CD8-positive, alpha-beta memory T cell (primary cell): ENCODE results near the gene CRYGN. TPM values are rescaled to one million over a fixed set of nuclear protein-coding genes. Genes with fewer than 3 reads are reported as not detected.

Experiments used
- CTCF ChIA-PET: fragments of 350-600 bp; sonication (Branson Sonifier 250); formaldehyde crosslinking; loops from one replicate; lab custom pipeline; 2021; ENCODE audit warnings: antibody characterized with exemption; lab: Charles Lee
- POLR2A ChIA-PET: fragments of 350-600 bp; sonication (Branson Sonifier 250); formaldehyde crosslinking; loops from one replicate; lab custom pipeline; 2021; ENCODE audit warnings: antibody characterized with exemption; lab: Charles Lee
- DNase-seq, 5 donors: peaks; one replicate each; pipeline versions ENCODE4 v3.0.0 to v3.0.0-alpha.2; 2020 to 2022; ENCODE audit warnings: mixed read lengths in 1 of 5
- H3K27ac ChIP-seq: one replicate; pipeline ENCODE4 v1.7.0; 2013; ENCODE audit warnings: low read depth, mild to moderate bottlenecking, low read length, moderate library complexity
- H3K27me3 ChIP-seq: 2 replicates; pipeline ENCODE4 v1.7.0; 2013; ENCODE audit warnings: low read length, mild to moderate bottlenecking; ENCODE audit not compliant: insufficient read depth, poor library complexity, severe bottlenecking
- H3K36me3 ChIP-seq: 2 replicates; pipeline ENCODE4 v1.7.0; 2013; ENCODE audit warnings: mild to moderate bottlenecking, low read length, moderate library complexity; ENCODE audit not compliant: insufficient read depth
- H3K4me1 ChIP-seq: 2 replicates; pipeline ENCODE4 v1.7.0; 2013; ENCODE audit warnings: mild to moderate bottlenecking, low read length, moderate library complexity; ENCODE audit not compliant: insufficient read depth
- H3K4me3 ChIP-seq: 2 replicates; pipeline ENCODE4 v1.7.0; 2013; ENCODE audit warnings: mild to moderate bottlenecking, low read length
- H3K9me3 ChIP-seq: 2 replicates; pipeline ENCODE4 v1.7.0; 2013; ENCODE audit warnings: mild to moderate bottlenecking, low read length
- H3K27ac Mint-ChIP-seq, 8 donors: one replicate each; pipeline ENCODE4 v1.8.0; 2020 to 2021; ENCODE audit warnings: mixed read lengths in 8 of 8, mild to moderate bottlenecking in 6 of 8, inconsistent platforms in 3 of 8, moderate library complexity in 3 of 8
- H3K27me3 Mint-ChIP-seq, 2 donors: one replicate each; pipeline ENCODE4 v1.8.0; 2020 to 2021; ENCODE audit warnings: mixed read lengths in 2 of 2, mild to moderate bottlenecking in 1 of 2, moderate library complexity in 1 of 2
- H3K36me3 Mint-ChIP-seq, 3 donors: one replicate each; pipeline ENCODE4 v1.8.0; 2020 to 2021; ENCODE audit warnings: mixed read lengths in 3 of 3, inconsistent platforms in 1 of 3, mild to moderate bottlenecking in 1 of 3
- H3K4me1 Mint-ChIP-seq, 3 donors: one replicate each; pipeline ENCODE4 v1.8.0; 2020 to 2021; ENCODE audit warnings: mixed read lengths in 3 of 3, inconsistent platforms in 1 of 3, mild to moderate bottlenecking in 1 of 3
- H3K4me3 Mint-ChIP-seq, 7 donors: one replicate each; pipeline ENCODE4 v1.8.0; 2020 to 2021; ENCODE audit warnings: mixed read lengths in 7 of 7, mild to moderate bottlenecking in 6 of 7, moderate library complexity in 4 of 7, inconsistent platforms in 2 of 7
- H3K9me3 Mint-ChIP-seq, 5 donors: one replicate each; pipeline ENCODE4 v1.8.0; 2020 to 2022; ENCODE audit warnings: mixed read lengths in 5 of 5, mild to moderate bottlenecking in 3 of 5, moderate library complexity in 2 of 5, inconsistent platforms in 1 of 5
- polyA plus RNA-seq: library from polyadenylated mRNA; unstranded; fragments of 300-500 nt; fragmentation: Illumina TruSeq; gene quantifications from one replicate; pipeline ENCODE4 v1.2.3, GENCODE V29; 2021
- total RNA-seq, 2 experiments: library from RNA; stranded (reverse); gene quantifications; one replicate each; pipeline ENCODE4 v1.2.3, GENCODE V29; 2021

The CRYGN gene
- total and polyA plus RNA-seq, 3 experiments from 2014 or later, result 0.41 TPM; not detected in 2

DNA sequence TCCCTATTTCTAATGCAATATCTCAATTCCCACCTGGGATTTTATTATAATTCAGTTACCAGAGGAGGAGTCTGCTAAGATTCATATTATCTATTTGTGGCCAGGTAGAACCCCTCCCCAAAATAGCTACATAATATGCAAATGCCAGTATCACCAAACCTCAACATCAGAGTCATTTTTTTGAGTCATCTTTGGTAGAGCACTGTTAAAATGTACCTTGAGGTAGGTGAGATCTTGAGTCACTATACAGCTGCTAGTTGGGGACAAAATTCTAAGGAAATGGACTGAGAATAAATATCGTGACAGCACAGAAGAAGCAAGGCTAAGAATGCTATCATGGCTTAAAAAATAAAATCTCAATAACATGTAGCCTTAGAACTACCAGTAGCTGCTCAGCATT is 4.7 kb upstream of the CRYGN start:
- no peak overlapping the region for H3K4me3 ChIP-seq
- H3K9me3 ChIP-seq, result no peaks in the 10 kb centered on the region
- Mint-ChIP-seq H3K4me3 (no peak overlapping the region), H3K9me3 (no peaks in the 10 kb centered on the region), H3K27ac (peak overlapping the region in 1 of 8 donors; percentile 65), H3K27me3 (peaks cover 0 to 2% of the 10 kb centered on the region in 2 donors), H3K36me3 (no peaks in the 10 kb centered on the region), H3K4me1 (peaks cover 6 to 27% (median 23%) of the 10 kb centered on the region in 3 donors)
- no peaks in the 10 kb centered on the region for H3K36me3 ChIP-seq
- ChIA-PET CTCF (interaction anchor here (1.4 to 6.9 kb wide), 3 partner anchors 12 to 128 kb away, joined by 7 to 83 read pairs (median 9); no protein-coding TSS in a partner anchor), POLR2A (no interaction called here)
- H3K4me1 ChIP-seq, result peaks cover 28% of the 10 kb centered on the region
- H3K27ac ChIP-seq, result no peak overlapping the region
- H3K27me3 ChIP-seq, result no peaks in the 10 kb centered on the region
- DNase-seq, result no peak

DNA sequence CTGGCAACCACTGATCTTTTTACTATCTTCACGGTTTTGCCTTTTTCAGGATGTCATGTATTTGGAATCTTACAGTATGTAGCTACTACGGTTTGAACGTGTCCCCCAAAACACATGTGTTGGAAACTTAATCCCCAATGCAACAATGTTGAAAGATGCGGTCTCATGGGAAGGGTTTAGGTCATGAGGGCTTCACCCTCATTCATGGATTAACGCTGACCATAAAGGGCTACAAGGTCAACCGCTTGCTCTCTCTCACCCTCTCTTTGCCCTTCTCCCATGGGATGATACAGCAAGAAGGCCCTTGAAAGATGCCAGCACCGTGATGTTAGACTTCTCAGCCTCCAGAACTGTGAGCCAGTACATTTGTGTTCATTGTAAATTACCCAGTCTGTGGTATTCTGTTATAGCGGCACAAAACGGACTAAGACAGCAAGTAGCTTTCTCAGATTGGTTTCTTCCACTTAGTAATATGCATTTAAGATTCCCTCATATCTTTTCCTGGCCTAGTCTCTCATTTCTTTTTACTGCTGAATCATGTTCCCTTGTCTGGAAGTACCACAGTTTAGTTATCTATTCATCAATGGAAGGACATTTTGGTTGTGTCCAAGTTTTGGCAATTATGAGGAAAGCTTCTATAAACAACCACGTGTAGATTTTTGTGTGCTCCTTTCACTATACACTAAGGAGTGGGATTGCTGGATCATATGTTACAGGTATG is 3.0 kb upstream of the CRYGN start:
- Mint-ChIP-seq H3K36me3 (no peaks in the 10 kb centered on the region), H3K27ac (peak overlapping the region in 2 of 8 donors; percentile 0 to 67), H3K27me3 (no peaks in the 10 kb centered on the region), H3K9me3 (no peaks in the 10 kb centered on the region), H3K4me1 (peaks cover 6 to 37% (median 26%) of the 10 kb centered on the region in 3 donors), H3K4me3 (peak overlapping the region in 1 of 7 donors; percentile 19)
- Histone ChIP-seq H3K4me1 (peaks cover 28% of the 10 kb centered on the region), H3K4me3 (no peak overlapping the region), H3K27ac (no peak overlapping the region), H3K9me3 (no peaks in the 10 kb centered on the region), H3K36me3 (no peaks in the 10 kb centered on the region), H3K27me3 (no peaks in the 10 kb centered on the region)
- DNase-seq, result no peak
- ChIA-PET CTCF (interaction anchor here (1.0 to 2.2 kb wide), 5 partner anchors 9 to 128 kb away, joined by 3 to 9 read pairs (median 4); no protein-coding TSS in a partner anchor), POLR2A (interaction anchor here (0.9 kb wide), 1 partner anchor 47 kb away, joined by 8 read pairs; no protein-coding TSS in a partner anchor)

DNA sequence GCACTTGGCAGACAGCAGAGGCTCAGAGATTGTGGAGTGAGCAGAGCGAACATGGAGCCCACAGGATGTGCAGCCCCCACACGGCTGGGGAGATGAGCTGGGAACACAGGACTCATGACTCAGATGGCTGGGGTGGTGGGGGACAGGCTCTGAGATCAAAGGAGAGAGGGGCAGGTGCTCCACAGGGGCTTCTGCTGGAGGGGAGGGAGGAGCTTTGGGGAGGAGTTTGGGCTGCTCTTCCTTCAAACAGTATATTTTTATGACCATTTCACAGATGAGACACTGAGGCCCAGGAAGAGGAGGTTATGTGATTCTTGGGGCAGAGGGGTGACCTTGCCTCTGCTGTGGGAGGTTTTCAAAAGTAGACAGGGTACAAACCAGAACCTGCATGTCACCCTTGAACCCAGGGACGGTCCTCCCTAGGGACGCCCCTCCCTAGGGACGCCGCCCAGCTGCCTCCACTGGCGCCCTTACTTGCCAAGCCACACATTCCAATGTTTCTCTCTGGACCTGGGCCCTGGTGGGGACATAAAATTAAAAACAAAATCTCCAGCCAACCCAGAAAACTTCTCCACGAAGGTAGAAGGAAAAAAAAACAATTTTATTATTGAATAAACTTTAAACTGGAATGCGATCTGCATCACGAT is 981 bp upstream of the CRYGN start:
- H3K36me3 ChIP-seq, result no peaks in the 10 kb centered on the region
- ChIA-PET POLR2A (interaction anchor here (0.6 kb wide), 1 partner anchor 13 kb away, joined by 3 read pairs; no protein-coding TSS in a partner anchor), CTCF (interaction anchor here (0.9 to 3.4 kb wide), 5 partner anchors 7 to 126 kb away, joined by 3 to 13 read pairs (median 3); no protein-coding TSS in a partner anchor)
- Mint-ChIP-seq H3K4me1 (peaks cover 6 to 37% (median 26%) of the 10 kb centered on the region in 3 donors), H3K36me3 (no peaks in the 10 kb centered on the region), H3K27ac (peak overlapping the region in 7 of 8 donors; percentile 64 to 95 (median 81)), H3K9me3 (no peaks in the 10 kb centered on the region), H3K4me3 (peak overlapping the region in 5 of 7 donors; percentile 41 to 72 (median 57)), H3K27me3 (peaks cover 0 to 2% of the 10 kb centered on the region in 2 donors)
- H3K4me1 ChIP-seq, result peaks cover 28% of the 10 kb centered on the region
- no peaks in the 10 kb centered on the region for H3K27me3 ChIP-seq
- H3K4me3 ChIP-seq, result no peak overlapping the region
- no peaks in the 10 kb centered on the region for H3K9me3 ChIP-seq
- DNase-seq, result peak in 1 of 5 donors; percentile 39
- no peak overlapping the region for H3K27ac ChIP-seq

DNA sequence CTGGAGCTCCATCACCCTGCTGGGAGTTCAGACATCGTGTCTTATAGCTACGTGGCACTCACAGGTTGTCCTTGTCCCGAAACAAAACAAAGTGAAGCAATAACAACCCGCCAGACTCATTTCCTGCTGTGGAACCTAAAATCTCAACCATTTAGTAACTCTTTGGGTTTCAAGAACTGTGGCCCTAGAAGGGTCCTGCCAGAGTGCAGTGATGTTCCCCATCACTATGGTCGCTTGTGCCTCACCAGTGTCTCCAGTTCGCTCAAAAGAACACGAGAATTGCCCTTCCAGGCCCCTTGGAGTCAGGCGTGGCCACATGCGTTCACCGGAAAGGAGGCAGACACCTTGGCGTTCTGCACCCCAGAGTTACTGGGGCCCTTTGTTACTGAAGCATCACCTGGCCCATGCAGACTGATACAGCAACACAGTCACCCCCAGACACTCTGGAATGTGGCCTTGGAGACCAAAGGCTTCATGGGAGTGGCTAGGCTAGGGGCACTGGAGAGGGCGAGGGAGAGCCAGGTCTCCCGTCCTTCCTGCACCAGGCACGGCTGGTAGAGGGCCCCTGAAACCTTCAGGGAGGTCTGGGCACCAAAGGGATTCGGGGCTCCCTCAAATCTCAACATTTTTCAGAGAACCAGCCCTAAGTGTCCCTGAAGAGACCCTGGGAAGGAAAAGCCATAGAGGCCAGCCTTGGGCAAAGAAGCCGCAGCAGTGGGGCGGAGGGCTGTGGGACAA is 908 bp downstream of the CRYGN start:
- POLR2A ChIA-PET, result no interaction called here
- H3K4me3 Mint-ChIP-seq, result peak overlapping the region in 4 of 7 donors; percentile 15 to 58 (median 44)
- CTCF ChIA-PET, result interaction anchor here (1.5 to 3.4 kb wide), 4 partner anchors 9 to 77 kb away, joined by 4 to 13 read pairs (median 7); no protein-coding TSS in a partner anchor

DNA sequence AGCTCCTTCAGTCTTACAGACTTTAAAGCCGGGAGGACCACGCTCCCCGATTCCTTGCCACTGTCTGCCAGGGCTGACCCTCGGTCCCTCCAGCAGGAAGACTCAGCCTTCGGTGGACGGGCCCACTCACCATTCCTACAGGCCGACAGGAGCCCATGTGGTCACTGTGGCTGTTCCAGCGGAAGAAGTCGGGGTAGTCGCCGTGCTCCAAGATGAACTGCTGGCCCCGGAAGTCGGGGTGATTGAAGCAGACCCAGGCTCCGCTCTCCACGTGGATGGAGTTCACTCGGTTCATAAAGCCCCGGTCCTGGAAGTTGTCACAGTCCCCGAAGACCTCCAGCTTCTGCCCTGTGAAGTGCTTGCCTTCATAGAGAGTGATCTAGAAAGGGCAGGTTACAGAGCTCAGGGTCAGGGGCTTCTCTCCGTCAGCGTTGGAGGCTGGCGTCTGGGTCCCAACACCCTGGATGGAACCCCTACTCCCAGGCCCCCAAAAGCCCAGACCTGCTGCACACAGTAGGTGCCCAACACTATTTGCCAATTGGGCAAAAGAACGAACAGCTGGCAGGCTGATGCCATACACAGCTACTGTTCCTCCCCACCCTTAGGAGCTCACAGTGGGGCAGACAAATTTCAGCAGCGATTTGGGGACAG is 1.9 kb downstream of the CRYGN start:
- no peaks in the 10 kb centered on the region for H3K36me3 Mint-ChIP-seq
- H3K4me3 Mint-ChIP-seq, result peak overlapping the region in 1 of 7 donors; percentile 23
- DNase-seq, result no peak
- H3K4me1 Mint-ChIP-seq, result peaks cover 9 to 45% (median 32%) of the 10 kb centered on the region in 3 donors
- CTCF ChIA-PET, result interaction anchor here (1.3 to 3.3 kb wide), 4 partner anchors 10 to 76 kb away, joined by 3 to 16 read pairs (median 4); partner anchors contain the start of gene WDR86
- POLR2A ChIA-PET, result interaction anchor here (0.7 kb wide), 1 partner anchor 28 kb away, joined by 3 read pairs; the partner anchor contains the start of gene WDR86
- Histone ChIP-seq H3K4me1 (peaks cover 38% of the 10 kb centered on the region), H3K4me3 (no peak overlapping the region), H3K27me3 (no peaks in the 10 kb centered on the region), H3K27ac (no peak overlapping the region), H3K36me3 (no peaks in the 10 kb centered on the region), H3K9me3 (no peaks in the 10 kb centered on the region)
- no peaks in the 10 kb centered on the region for H3K9me3 Mint-ChIP-seq
- no peak overlapping the region for H3K27ac Mint-ChIP-seq
- H3K27me3 Mint-ChIP-seq, result peaks cover 0 to 2% of the 10 kb centered on the region in 2 donors

More for the DNA sequence above, 908 bp downstream of the CRYGN start:
- no peak for DNase-seq
- H3K4me1 ChIP-seq, result peaks cover 28% of the 10 kb centered on the region
- peak overlapping the region in 2 of 8 donors; percentile 26 to 72 for H3K27ac Mint-ChIP-seq
- H3K9me3 Mint-ChIP-seq, result no peaks in the 10 kb centered on the region
- H3K27ac ChIP-seq, result no peak overlapping the region
- no peaks in the 10 kb centered on the region for H3K27me3 ChIP-seq
- no peak overlapping the region for H3K4me3 ChIP-seq
- H3K4me1 Mint-ChIP-seq, result peaks cover 6 to 41% (median 26%) of the 10 kb centered on the region in 3 donors
- H3K36me3 Mint-ChIP-seq, result no peaks in the 10 kb centered on the region
- H3K9me3 ChIP-seq, result no peaks in the 10 kb centered on the region
- H3K27me3 Mint-ChIP-seq, result peaks cover 0 to 2% of the 10 kb centered on the region in 2 donors
- no peaks in the 10 kb centered on the region for H3K36me3 ChIP-seq

DNA sequence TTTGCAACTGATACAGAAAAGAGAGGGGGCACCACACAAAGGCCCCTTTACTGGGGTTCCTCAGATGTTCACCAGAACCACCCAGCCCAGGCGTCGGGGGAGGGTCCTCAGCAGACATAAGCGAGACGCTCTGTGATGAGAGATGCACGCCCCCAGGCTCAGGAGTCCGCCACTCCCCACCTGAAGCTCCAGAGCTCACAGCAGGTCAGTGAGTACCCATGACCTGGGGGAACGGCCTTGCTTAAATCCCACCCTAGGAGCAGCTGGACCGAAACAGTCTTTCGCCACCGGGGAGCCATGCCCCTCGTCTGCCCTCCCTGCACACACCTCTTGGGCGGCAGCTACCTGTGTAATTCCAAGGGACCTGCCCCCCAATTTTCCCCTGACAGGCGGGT is 2.8 kb downstream of the CRYGN start:
- H3K4me3 Mint-ChIP-seq, result no peak overlapping the region
- CTCF ChIA-PET, result interaction anchor here (1.3 to 3.3 kb wide), 4 partner anchors 11 to 75 kb away, joined by 3 to 16 read pairs (median 4); partner anchors contain the start of gene WDR86
- Histone ChIP-seq H3K9me3 (no peaks in the 10 kb centered on the region), H3K27ac (no peak overlapping the region), H3K27me3 (no peaks in the 10 kb centered on the region), H3K4me3 (no peak overlapping the region), H3K4me1 (peaks cover 46% of the 10 kb centered on the region), H3K36me3 (no peaks in the 10 kb centered on the region)
- H3K27me3 Mint-ChIP-seq, result peaks cover 0 to 2% of the 10 kb centered on the region in 2 donors
- H3K36me3 Mint-ChIP-seq, result no peaks in the 10 kb centered on the region
- H3K4me1 Mint-ChIP-seq, result peaks cover 14 to 51% (median 34%) of the 10 kb centered on the region in 3 donors
- peak overlapping the region in 1 of 8 donors; percentile 38 for H3K27ac Mint-ChIP-seq
- H3K9me3 Mint-ChIP-seq, result no peaks in the 10 kb centered on the region
- POLR2A ChIA-PET, result interaction anchor here (0.7 to 1.1 kb wide), 2 partner anchors 11 to 27 kb away, joined by 3 read pairs; partner anchors contain the start of gene WDR86
- DNase-seq, result no peak
